Left kidney (tissue), 2 donors: ENCODE data around the gene HES5. TPM values are rescaled to one million over a fixed set of nuclear protein-coding genes. Genes with fewer than 3 reads are reported as not detected.

Experiments used
- DNase-seq: peaks from one replicate; pipeline ENCODE4 v3.0.0-alpha.2; 2013
- polyA plus RNA-seq: library from polyadenylated mRNA; unstranded; fragments of 120-200 nt; gene quantifications from one replicate; pipeline ENCODE4 v1.2.1, GENCODE V29; 2013; ENCODE audit not compliant: insufficient read length

Gene HES5
- polyA plus RNA-seq, 1 donor: not detected

DNA sequence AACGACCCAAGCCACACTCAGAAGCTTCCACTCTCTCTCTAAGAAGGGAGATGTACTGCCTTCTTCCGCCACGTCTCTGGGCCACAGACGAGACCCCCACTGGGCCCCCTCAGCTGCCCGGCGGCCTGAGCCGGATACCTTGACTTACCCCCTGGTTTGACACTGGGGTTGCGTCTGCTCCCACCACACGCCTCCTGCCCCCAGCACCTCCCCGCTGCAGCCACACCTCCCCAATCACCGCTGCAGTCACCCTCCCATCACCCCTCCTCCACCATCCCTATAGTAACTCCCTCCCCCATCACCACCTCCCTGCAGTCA, 14.3 kb downstream of the HES5 start:
- no peak for DNase-seq

- DNase-seq: no peak
Measured at GRCh38 chr1:2514863-2515762, 14.9 kb downstream of the HES5 start.

DNA sequence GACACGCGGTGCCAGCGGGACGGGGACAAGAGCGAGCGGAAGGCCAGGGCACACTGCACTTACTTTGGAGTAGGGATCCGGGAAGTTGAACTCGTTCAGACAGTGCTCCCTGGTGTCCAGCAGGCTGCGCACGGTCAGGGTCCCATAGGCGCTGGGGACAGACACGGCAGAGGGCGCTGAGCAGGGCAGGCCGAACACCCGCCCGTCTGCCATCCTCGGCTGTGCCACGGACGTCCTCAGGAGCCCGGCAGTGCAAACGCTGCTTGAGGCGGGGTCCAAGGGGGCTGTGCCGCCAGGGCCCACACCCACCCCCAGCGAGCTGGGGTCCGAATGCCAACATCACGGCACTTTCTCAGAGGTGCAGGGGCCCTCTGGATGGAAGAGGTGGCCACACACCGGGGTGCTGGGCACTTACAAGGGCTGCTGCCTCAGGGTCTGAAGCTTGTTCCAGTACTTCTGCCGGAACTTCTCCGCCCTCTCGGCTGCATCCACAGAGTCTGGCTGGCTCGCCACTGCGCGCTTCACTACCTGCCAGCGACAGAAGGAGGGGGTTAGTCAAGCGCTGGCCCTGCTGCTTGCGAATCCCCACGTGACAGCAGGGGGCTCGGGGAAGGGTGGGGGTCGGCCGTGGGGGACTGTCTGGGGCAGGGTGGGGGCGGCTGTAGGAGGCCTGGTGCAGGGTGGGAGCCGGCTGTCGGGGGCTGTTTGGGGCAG, 16.0 kb downstream of the HES5 start:
- no peak for DNase-seq

DNA sequence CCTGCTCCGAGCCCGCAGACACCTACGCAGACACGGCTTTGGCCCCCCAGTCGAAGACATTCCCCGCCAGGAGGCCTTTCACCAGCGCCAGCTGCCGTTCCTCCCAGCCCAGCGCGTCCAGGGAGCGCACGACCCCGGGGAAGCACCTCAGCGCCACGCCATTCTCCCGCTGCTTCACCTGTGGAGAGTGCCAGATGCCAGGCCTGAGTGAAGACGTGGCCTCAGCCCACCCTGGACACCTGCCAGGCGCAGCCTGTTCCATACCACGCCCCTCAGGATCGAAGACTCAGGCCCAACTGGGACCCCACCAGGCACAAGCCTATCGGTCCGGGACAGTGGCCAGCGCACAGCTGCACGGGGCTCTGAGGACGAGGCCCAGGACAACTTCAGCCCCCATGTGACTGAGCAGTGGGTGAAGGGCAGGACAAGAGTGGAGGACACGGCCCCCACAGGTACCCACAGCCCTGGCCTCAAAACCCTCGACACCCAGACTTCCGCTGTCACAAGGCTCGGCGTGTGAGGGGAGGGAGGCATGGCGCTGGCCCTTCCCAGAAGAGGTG, 17.1 kb downstream of the HES5 start:
- no peak for DNase-seq

DNA sequence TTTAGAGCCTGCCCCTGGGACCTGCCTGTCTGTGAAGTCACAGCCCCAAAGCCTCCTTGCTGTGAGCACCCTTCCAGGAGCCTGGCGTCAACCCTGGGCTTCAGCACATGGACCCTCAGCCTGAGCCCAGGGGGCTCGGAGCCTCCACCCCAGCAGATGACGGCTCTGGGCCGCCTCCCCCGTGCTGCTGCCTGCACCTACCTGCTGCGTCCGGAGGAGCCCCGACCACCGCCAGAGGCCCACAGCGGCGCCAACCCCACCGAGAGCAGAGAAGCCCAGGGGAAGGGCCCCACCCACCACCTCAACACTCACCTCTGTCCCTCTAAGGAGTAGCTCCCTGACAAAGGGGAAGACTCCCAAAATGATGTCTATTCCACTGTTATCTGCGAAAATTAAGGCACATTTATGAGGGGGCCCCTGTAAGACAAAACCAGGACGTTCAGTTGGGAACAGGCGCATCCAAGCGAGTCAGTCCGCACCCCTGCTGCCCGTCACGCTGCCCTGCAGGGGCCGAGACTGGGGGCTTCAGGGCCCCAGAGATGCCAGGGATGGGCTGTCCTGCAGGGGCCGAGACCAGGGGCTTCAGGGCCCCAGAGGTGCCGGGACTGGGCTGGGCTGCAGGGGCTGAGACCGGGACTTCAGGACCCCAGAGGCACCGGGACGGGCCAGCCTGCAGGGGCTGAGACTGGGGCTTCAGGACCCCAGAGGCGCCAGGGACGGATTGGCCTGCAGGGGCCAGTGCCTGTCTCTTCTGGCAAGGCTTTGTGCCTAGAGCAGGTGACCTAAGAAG, 19.5 kb downstream of the HES5 start:
- DNase-seq: no peak

- DNase-seq: no peak
Measured at GRCh38 chr1:2509589-2509988, 20.5 kb downstream of the HES5 start.

DNA sequence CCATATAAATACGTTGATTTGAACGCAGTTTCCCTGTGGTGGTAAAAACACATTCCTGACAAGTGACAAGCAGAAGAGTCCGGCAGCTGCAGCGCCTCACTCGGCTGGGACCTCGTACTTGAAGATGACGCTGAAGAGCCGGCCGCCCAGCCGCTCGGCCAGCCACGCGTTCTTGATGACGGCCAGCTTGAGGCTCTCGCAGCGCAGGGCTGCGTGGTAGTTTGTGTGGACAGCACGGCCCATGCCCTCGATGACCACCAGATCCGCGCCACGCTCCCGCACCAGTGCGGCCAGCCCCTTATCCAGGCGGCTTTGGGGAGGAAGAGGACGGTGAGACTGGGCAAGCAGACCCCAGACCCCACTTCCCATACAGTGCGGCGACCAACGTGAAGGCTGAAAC, 21.3 kb downstream of the HES5 start:
- no peak for DNase-seq

DNA sequence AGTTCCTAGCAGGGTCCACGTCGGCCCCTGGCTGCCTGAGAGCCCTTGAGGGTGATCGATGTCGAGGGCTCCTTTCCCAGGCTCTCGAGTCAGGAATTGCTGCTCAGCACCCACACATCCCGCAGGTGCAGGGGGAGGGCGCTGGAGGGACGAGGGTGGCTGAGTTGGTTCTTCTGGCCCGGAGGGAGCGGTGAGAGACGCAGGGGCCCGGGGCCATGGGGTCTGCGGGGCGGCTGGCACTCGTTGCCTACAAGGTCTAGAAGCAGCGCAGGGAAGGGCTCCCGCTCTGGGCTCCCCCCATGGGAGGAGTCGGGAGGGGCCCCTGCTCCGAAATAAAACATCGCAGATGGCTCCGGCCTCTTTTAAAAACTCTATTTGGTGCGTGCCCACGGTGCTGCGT, 21.9 kb downstream of the HES5 start:
- no peak for DNase-seq

DNA sequence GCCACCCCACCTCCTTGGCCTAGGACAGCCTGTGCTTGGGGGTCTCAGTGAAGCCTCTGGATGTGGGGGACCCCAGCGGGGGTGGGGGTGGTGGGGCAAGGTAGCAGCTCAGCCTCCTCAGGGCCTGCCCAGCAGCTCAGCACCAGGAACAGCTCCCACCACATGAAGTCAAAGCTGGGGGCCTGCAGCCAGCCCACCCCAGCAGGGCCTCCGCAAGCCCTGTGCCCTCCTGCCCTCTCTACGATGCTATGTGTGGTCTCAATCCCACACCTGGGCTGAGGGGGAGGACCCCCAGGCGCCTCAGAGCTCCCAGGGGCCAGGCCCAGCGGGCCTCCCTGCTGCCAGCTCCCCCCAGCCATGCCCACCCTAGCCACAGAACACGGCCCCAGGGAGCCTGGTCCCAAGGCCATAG, 22.3 kb downstream of the HES5 start:
- DNase-seq: no peak

- DNase-seq: no peak
Measured at GRCh38 chr1:2506901-2507565, 23.0 kb downstream of the HES5 start.

DNA sequence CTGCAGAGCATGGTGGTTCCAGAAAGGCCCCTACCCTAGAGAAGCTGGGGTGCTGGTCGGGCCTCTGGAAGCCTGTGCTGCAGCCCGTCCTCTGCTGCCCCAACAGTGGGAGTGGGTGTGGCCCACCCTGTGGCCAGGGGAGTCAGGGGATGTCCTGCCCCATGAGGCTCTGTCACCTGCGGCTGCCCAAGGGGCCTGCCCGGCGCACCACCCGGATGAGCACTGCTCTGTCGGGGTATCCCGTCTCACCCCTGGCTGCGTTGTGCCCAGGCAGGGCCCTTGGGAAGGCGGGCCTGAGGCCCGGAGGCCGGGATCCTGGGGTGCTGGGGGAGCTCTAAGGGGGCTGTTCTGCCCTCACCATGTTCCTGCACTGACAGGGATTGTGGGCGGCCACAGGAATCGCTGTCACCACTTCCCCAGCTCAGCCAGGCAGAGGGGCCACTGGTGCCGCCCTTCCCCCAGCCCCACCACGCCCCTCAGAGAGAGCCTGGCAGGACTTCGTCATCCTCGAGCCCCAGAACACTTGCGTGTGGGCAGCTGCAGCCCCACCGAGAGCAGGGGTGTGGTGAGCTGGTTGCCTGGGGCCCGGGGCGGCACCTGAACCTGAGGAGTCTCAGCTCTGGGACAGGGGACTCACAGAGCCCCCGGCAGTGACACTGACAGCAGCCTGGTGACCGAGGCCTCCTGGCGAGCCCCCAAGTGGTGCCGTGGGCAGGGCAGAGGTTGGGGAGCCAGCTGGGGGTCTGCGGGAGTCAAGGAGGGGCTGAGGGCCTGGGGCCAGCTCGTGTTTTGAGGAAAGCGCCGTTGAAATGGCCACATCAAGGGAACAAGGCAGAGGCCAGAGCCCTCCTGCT, 23.8 kb downstream of the HES5 start:
- no peak for DNase-seq

GRCh38 chr1:2505461-2505994, 24.5 kb downstream of the HES5 start:
- no peak for DNase-seq

GRCh38 chr1:2504949-2505272, 25.2 kb downstream of the HES5 start:
- DNase-seq: no peak

DNA sequence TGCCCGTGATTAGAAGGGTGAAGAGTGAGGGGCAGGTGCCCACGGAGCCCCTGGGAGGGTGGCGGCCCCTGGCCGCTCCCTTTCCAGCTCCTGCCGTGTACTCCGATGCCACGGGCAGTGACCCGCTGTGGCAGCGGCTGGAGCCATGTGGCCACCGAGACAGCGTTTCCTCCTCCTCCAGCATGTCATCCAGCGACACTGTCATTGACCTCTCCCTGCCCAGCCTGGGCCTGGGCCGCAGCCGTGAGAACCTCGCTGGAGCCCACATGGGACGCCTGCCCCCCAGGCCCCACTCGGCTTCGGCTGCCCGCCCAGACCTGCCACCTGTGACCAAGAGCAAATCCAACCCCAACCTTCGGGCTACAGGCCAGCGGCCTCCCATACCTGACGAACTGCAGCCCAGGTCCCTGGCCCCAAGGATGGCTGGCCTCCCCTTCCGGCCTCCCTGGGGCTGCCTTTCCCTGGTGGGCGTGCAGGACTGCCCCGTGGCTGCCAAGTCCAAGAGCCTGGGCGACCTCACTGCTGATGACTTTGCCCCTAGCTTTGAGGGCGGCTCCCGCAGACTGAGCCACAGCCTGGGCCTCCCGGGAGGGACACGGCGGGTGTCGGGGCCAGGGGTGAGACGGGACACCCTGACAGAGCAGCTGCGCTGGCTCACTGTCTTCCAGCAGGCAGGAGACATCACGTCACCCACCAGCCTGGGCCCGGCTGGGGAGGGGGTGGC, 25.7 kb downstream of the HES5 start:
- DNase-seq: peak; percentile 35

- no peak for DNase-seq
Measured at GRCh38 chr1:2503554-2504224, 26.4 kb downstream of the HES5 start.

GRCh38 chr1:2502661-2503553, 27.2 kb downstream of the HES5 start:
- no peak for DNase-seq

- DNase-seq: no peak
Measured at GRCh38 chr1:2502210-2502609, 27.9 kb downstream of the HES5 start.

- DNase-seq: no peak
Measured at GRCh38 chr1:2501820-2502119, 28.3 kb downstream of the HES5 start.
